ENCODE results near the gene ERCC1.

Gene ERCC1

GRCh38 chr19:45362291-45362690 lies 61.4 kb downstream of the ERCC1 start:
- DNase-seq: no peak

- DNase-seq: no peak
These were observed 62.1 kb downstream of the ERCC1 start for GRCh38 chr19:45361608-45362007.

- DNase-seq: no peak
These were observed 65.4 kb downstream of the ERCC1 start for GRCh38 chr19:45358213-45358792.

GRCh38 chr19:45357445-45357783 lies 66.3 kb downstream of the ERCC1 start:
- DNase-seq: no peak
